ENCODE data around the gene NPR3. TPM values are rescaled to one million over a fixed set of nuclear protein-coding genes. Genes with fewer than 3 reads are reported as not detected.

NPR3 gene
- total and polyA plus RNA-seq, 2 of the 8 experiments (the other 6 are each of a cell fraction or from before 2014, with no cell fraction given) = not detected

GRCh38 chr5:32778403-32778802 is 67.3 kb downstream of the NPR3 start:
- no peak overlapping the region for H4K5ac ChIP-seq (ENCODE audit: insufficient read length, low read depth, low read length)
- H2BK15ac ChIP-seq (ENCODE audit: low read length) = no peak overlapping the region
- H2BK20ac ChIP-seq (ENCODE audit: low read length) = no peak overlapping the region
- CTCF ChIA-PET (ENCODE audit: partially characterized antibody) = interaction anchor here (0.9 to 1.6 kb wide), 3 partner anchors 9 to 13 kb away, joined by 3 read pairs; no protein-coding TSS in a partner anchor
- H3K4ac ChIP-seq (replicated peaks; ENCODE audit: insufficient read length, low read depth, low read length) = no peak overlapping the region
- no peak overlapping the region for H3K4me2 ChIP-seq (ENCODE audit: insufficient read depth in 1 of 2, low read depth in 2 of 2, low read length in 2 of 2)
- no peaks in the 10 kb centered on the region for H3K36me3 ChIP-seq (ENCODE audit: control insufficient read depth in 2 of 4, insufficient read depth in 4 of 4, low read length in 3 of 4)
- no peak overlapping the region for H2BK120ac ChIP-seq (replicated peaks; ENCODE audit: low read depth, low read length)
- no peak overlapping the region for H3K27ac ChIP-seq (ENCODE audit: low read depth, low read length)
- H3K18ac ChIP-seq (ENCODE audit: extremely low read depth, low read length) = no peak overlapping the region
- H3K23me2 ChIP-seq (ENCODE audit: low read depth, low read length) = no peaks in the 10 kb centered on the region
- H2BK12ac ChIP-seq (ENCODE audit: low read depth, low read length) = no peak overlapping the region
- H3K14ac ChIP-seq (ENCODE audit: insufficient read length) = no peak overlapping the region
- H3K79me1 ChIP-seq (ENCODE audit: low read depth, low read length) = no peaks in the 10 kb centered on the region
- H4K20me1 ChIP-seq (replicated peaks in 1 of 2; ENCODE audit: control insufficient read depth in 1 of 2, insufficient read depth in 2 of 2, low read length in 2 of 2) = no peaks in the 10 kb centered on the region
- no peaks in the 10 kb centered on the region for H3K9me3 ChIP-seq (ENCODE audit: insufficient read depth in 2 of 2, low read depth in 1 of 2, low read length in 1 of 2)
- no peak for DNase-seq (ENCODE audit: low read depth in 1 of 2, low spot score in 2 of 2)
- H3K4me1 ChIP-seq (replicated peaks in 1 of 4; ENCODE audit: control insufficient read depth in 3 of 4, insufficient read depth in 4 of 4, low read length in 3 of 4) = no peaks in the 10 kb centered on the region
- no peaks in the 10 kb centered on the region for H3K79me2 ChIP-seq (ENCODE audit: control insufficient read depth in 1 of 2, insufficient read depth in 2 of 2, low read length in 2 of 2)
- 87% methylated on average over 2 of the region's 2 CpGs; no CpG with 5 or more reads in 1 of the 2 experiments for WGBS, 2 experiments (ENCODE audit: extremely low coverage in 1 of 2, insufficient coverage in 1 of 2, insufficient read length in 1 of 2, insufficient replicate concordance in 2 of 2, low coverage in 1 of 2, low lambda C conversion rate in 2 of 2, missing lambda C conversion rate in 1 of 2)
- no peak overlapping the region for H3K23ac ChIP-seq (ENCODE audit: insufficient read length)
- H3K27me3 ChIP-seq (replicated peaks in 1 of 4; ENCODE audit: control insufficient read depth in 3 of 4, extremely low read depth in 1 of 4, insufficient read depth in 3 of 4, low read length in 3 of 4) = peaks cover 0 to 2% (median under 1%) of the 10 kb centered on the region in 4 experiments; a peak in 4 of 7 replicates
- TF ChIP-seq NANOG (IDR thresholded peaks at IDR 0.05; ENCODE audit: insufficient read depth, low read depth, low read length, poor library complexity, severe bottlenecking) (no peak), SIX5 (IDR thresholded peaks at IDR 0.05; ENCODE audit: low read depth, low read length) (no peak), MAX (IDR thresholded peaks at IDR 0.05) (no peak), EP300 (IDR thresholded peaks at IDR 0.05; ENCODE audit: borderline replicate concordance in 1 of 2, low read depth in 2 of 2, low read length in 2 of 2) (no peak), SUZ12 (IDR thresholded peaks at IDR 0.05; ENCODE audit: low read length) (no peak), YY1 (IDR thresholded peaks at IDR 0.05; ENCODE audit: low read depth, low read length) (no peak), GABPA (IDR thresholded peaks at IDR 0.05; ENCODE audit: borderline replicate concordance, insufficient read depth, low read length) (no peak), SP4 (IDR thresholded peaks at IDR 0.05; ENCODE audit: low read length) (no peak), RXRA (IDR thresholded peaks at IDR 0.05; ENCODE audit: insufficient read depth, low read depth, low read length) (no peak)
- TF ChIP-seq, protein P1, sequence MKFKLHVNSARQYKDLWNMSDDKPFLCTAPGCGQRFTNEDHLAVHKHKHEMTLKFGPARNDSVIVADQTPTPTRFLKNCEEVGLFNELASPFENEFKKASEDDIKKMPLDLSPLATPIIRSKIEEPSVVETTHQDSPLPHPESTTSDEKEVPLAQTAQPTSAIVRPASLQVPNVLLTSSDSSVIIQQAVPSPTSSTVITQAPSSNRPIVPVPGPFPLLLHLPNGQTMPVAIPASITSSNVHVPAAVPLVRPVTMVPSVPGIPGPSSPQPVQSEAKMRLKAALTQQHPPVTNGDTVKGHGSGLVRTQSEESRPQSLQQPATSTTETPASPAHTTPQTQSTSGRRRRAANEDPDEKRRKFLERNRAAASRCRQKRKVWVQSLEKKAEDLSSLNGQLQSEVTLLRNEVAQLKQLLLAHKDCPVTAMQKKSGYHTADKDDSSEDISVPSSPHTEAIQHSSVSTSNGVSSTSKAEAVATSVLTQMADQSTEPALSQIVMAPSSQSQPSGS (IDR thresholded peaks at IDR 0.05; ENCODE audit: low read length) = no peak
- H2AK5ac ChIP-seq (ENCODE audit: low read depth, low read length) = no peak overlapping the region
- H4K8ac ChIP-seq (ENCODE audit: extremely low read depth, insufficient read depth, low read length) = no peak overlapping the region
- H3K56ac ChIP-seq (replicated peaks; ENCODE audit: insufficient read length, low read depth, low read length) = no peak overlapping the region
- H2AFZ ChIP-seq (ENCODE audit: low read length) = no peak overlapping the region
- no peak overlapping the region for H4K91ac ChIP-seq (replicated peaks; ENCODE audit: insufficient read length, low read length)
- no peak overlapping the region for H2BK5ac ChIP-seq (ENCODE audit: low read depth, low read length)
- no peak overlapping the region for H3K4me3 ChIP-seq (ENCODE audit: extremely low read depth in 1 of 4, insufficient read depth in 2 of 4, low read depth in 3 of 4, low read length in 4 of 4)
- FAIRE-seq = no peak
- POLR2A ChIA-PET (ENCODE audit: partially characterized antibody) = no interaction called here
- no peak overlapping the region for H3K9ac ChIP-seq (replicated peaks in 1 of 4; ENCODE audit: extremely low read depth in 1 of 4, low read depth in 3 of 4, low read length in 3 of 4)

All from H1 (cell line).